DOHH2 (cell line): ENCODE data around the gene WDFY2.
"Not testable (repeated sequence)": the region's sequence is repeated elsewhere in the genome, so short reads cannot be mapped to it uniquely, and the experiment has no call there.

Source experiments
- H3F3A ChIP-seq: fragments of 200-600 bp; sonication (generic), shearing (Covaris generic); 2 replicates; pipeline ENCODE4 v1.6.0; 2016; ENCODE audit warnings: antibody characterized with exemption, mild to moderate bottlenecking; ENCODE audit not compliant: control insufficient read depth, insufficient read depth
- H3K27ac ChIP-seq: fragments of 200-600 bp; sonication (generic); 2 replicates; pipeline ENCODE4 v1.5.1; 2014; ENCODE audit warnings: low read depth, mild to moderate bottlenecking, low read length, moderate library complexity
- H3K27me3 ChIP-seq: fragments of 200-600 bp; sonication (generic); 2 replicates; pipeline ENCODE4 v1.6.1; 2014; ENCODE audit warnings: mild to moderate bottlenecking, low read length, mixed read lengths; ENCODE audit not compliant: control insufficient read depth
- H3K36me3 ChIP-seq: fragments of 200-600 bp; sonication (generic); 2 replicates; pipeline ENCODE4 v1.6.1; 2014; ENCODE audit warnings: mild to moderate bottlenecking, low read length, moderate library complexity, mixed read lengths; ENCODE audit not compliant: control insufficient read depth
- H3K4me1 ChIP-seq: fragments of 200-600 bp; sonication (generic); 2 replicates; pipeline ENCODE4 v1.6.1; 2014; ENCODE audit warnings: mild to moderate bottlenecking, low read length, mixed read lengths; ENCODE audit not compliant: control insufficient read depth
- H3K4me2 ChIP-seq: fragments of 200-600 bp; sonication (generic); 2 replicates; pipeline ENCODE4 v1.6.0; 2014; ENCODE audit warnings: mild to moderate bottlenecking, low read length, moderate library complexity
- H3K4me3 ChIP-seq: fragments of 200-600 bp; sonication (generic); 2 replicates; pipeline ENCODE4 v1.5.1; 2014; ENCODE audit warnings: mild to moderate bottlenecking, low read length, mixed read lengths
- H3K79me2 ChIP-seq: fragments of 200-600 bp; sonication (generic); 2 replicates; pipeline ENCODE4 v1.6.1; 2014; ENCODE audit warnings: mild to moderate bottlenecking, low read length, mixed read lengths; ENCODE audit not compliant: control insufficient read depth
- H3K9me2 ChIP-seq: fragments of 200-600 bp; sonication (generic); replicated peaks from 2 replicates; pipeline ENCODE4 v1.6.1; 2014; ENCODE audit warnings: mild to moderate bottlenecking, low read length, mixed read lengths; ENCODE audit not compliant: control insufficient read depth
- H3K9me3 ChIP-seq: fragments of 200-600 bp; sonication (generic); 2 replicates; pipeline ENCODE4 v1.6.1; 2014; ENCODE audit warnings: antibody characterized with exemption, low read length, mixed read lengths; ENCODE audit not compliant: control insufficient read depth, insufficient read depth
- H4K20me1 ChIP-seq: fragments of 200-600 bp; sonication (generic); 2 replicates; pipeline ENCODE4 v1.6.0; 2014; ENCODE audit warnings: low read depth, mild to moderate bottlenecking, antibody characterized with exemption, low read length, moderate library complexity; ENCODE audit not compliant: control insufficient read depth, insufficient read depth
- CTCF ChIP-seq: fragments of 200-600 bp; sonication (generic); IDR thresholded peaks from one replicate; pipeline ENCODE4 v1.5.1; 2014; ENCODE audit warnings: antibody characterized with exemption, mild to moderate bottlenecking, low read depth, low read length; ENCODE audit not compliant: poor library complexity, severe bottlenecking
- EZH2phosphoT487 ChIP-seq: fragments of 200-600 bp; sonication (generic); IDR thresholded peaks from 2 replicates; pipeline ENCODE4 v1.6.1; 2017; ENCODE audit warnings: borderline replicate concordance, mild to moderate bottlenecking, antibody characterized with exemption, low read length, moderate library complexity, mixed read lengths

The WDFY2 gene

GRCh38 chr13:51689663-51689996 is 105.4 kb downstream of the WDFY2 start:
- Histone ChIP-seq H3K9me2 (no peaks in the 10 kb centered on the region), H3K4me2 (no peak overlapping the region), H3K27ac (no peak overlapping the region), H3K4me3 (no peak overlapping the region), H3K9me3 (no peaks in the 10 kb centered on the region), H3K27me3 (no peaks in the 10 kb centered on the region), H3K79me2 (no peaks in the 10 kb centered on the region), H4K20me1 (no peaks in the 10 kb centered on the region), H3F3A (no peaks in the 10 kb centered on the region), H3K36me3 (no peaks in the 10 kb centered on the region), H3K4me1 (no peaks in the 10 kb centered on the region)
- TF ChIP-seq CTCF (no peak), EZH2phosphoT487 (no peak)

- not testable (repeated sequence) for H3K36me3 ChIP-seq, H3F3A ChIP-seq, H3K79me2 ChIP-seq, H3K27ac ChIP-seq, H3K4me1 ChIP-seq, H3K9me2 ChIP-seq, H3K9me3 ChIP-seq, H3K4me2 ChIP-seq, H4K20me1 ChIP-seq, H3K4me3 ChIP-seq, H3K27me3 ChIP-seq
Observed at GRCh38 chr13:51695677-51696076, 111.4 kb downstream of the WDFY2 start.

- Histone ChIP-seq H3K79me2 (no peaks in the 10 kb centered on the region), H3K27ac (no peak overlapping the region), H3K9me2 (no peaks in the 10 kb centered on the region), H3F3A (no peaks in the 10 kb centered on the region), H3K4me1 (no peaks in the 10 kb centered on the region), H3K9me3 (no peaks in the 10 kb centered on the region), H3K27me3 (no peaks in the 10 kb centered on the region), H3K36me3 (no peaks in the 10 kb centered on the region), H3K4me3 (no peak overlapping the region), H3K4me2 (no peak overlapping the region), H4K20me1 (no peaks in the 10 kb centered on the region)
- TF ChIP-seq EZH2phosphoT487 (no peak), CTCF (no peak)
Observed at GRCh38 chr13:51697181-51697580, 112.9 kb downstream of the WDFY2 start.

- Histone ChIP-seq H3K4me3 (no peak overlapping the region), H3K4me1 (no peaks in the 10 kb centered on the region), H3F3A (no peaks in the 10 kb centered on the region), H3K9me2 (no peaks in the 10 kb centered on the region), H3K79me2 (no peaks in the 10 kb centered on the region), H3K27ac (no peak overlapping the region), H3K4me2 (no peak overlapping the region), H4K20me1 (no peaks in the 10 kb centered on the region), H3K27me3 (no peaks in the 10 kb centered on the region), H3K9me3 (no peaks in the 10 kb centered on the region), H3K36me3 (no peaks in the 10 kb centered on the region)
- TF ChIP-seq EZH2phosphoT487 (no peak), CTCF (no peak)
Observed at GRCh38 chr13:51697855-51698254, 113.6 kb downstream of the WDFY2 start.
